CD14-positive monocyte (primary cell): ENCODE results near the gene PAAF1. TPM values are rescaled to one million over a fixed set of nuclear protein-coding genes. Genes with fewer than 3 reads are reported as not detected.

Experiments
- DNase-seq, 3 donors: peaks; one replicate each; pipeline ENCODE4 v3.0.0-alpha.2; 2011 to 2022
- H2AFZ ChIP-seq: 2 replicates; pipeline ENCODE4 v1.6.0; 2012; ENCODE audit warnings: mild to moderate bottlenecking, low read depth, low read length, inconsistent platforms; ENCODE audit not compliant: insufficient read depth, poor library complexity, severe bottlenecking
- H3K27ac ChIP-seq, 2 donors: 1 replicate in 1 of 2; 2 replicates in 1 of 2; pipeline ENCODE4 v1.5.1; 2012 to 2013; ENCODE audit warnings: low read length in 2 of 2, control low read depth in 1 of 2, inconsistent platforms in 1 of 2, low read depth in 1 of 2, mild to moderate bottlenecking in 1 of 2
- H3K27me3 ChIP-seq, 2 donors: one replicate each; pipeline versions ENCODE4 v1.6.0 to v1.6.1; 2011 to 2013; ENCODE audit warnings: low read length in 2 of 2; ENCODE audit not compliant: control insufficient read depth in 2 of 2, insufficient read depth in 2 of 2
- H3K36me3 ChIP-seq, 2 donors: replicated peaks in 1 of 2; 1 replicate in 1 of 2; 2 replicates in 1 of 2; pipeline versions ENCODE4 v1.5.1 to v1.6.1; 2012 to 2013; ENCODE audit warnings: low read length in 2 of 2, control low read depth in 1 of 2, inconsistent platforms in 1 of 2, mild to moderate bottlenecking in 1 of 2; ENCODE audit not compliant: insufficient read depth in 2 of 2, control insufficient read depth in 1 of 2
- H3K4me1 ChIP-seq, 2 donors: 1 replicate in 1 of 2; 2 replicates in 1 of 2; pipeline versions ENCODE4 v1.5.1 to v1.6.1; 2012 to 2013; ENCODE audit warnings: low read length in 2 of 2, control low read depth in 1 of 2, inconsistent platforms in 1 of 2, mild to moderate bottlenecking in 1 of 2, moderate library complexity in 1 of 2; ENCODE audit not compliant: insufficient read depth in 2 of 2, control insufficient read depth in 1 of 2
- H3K4me2 ChIP-seq: replicated peaks from 2 replicates; pipeline ENCODE3; 2012; ENCODE audit warnings: low read length, moderate library complexity, mild to moderate bottlenecking; ENCODE audit not compliant: poor library complexity, severe bottlenecking; ENCODE audit errors: extremely low read depth
- H3K4me3 ChIP-seq, 3 experiments: fragments of 200-600 bp in 1 of 3; sonication (generic) in 1 of 3; replicated peaks in 1 of 3; 1 replicate in 2 of 3; 2 replicates in 1 of 3; pipeline ENCODE4 v1.5.1; 2011 to 2013; ENCODE audit warnings: low read length in 3 of 3, mild to moderate bottlenecking in 3 of 3, control low read depth in 2 of 3, low read depth in 2 of 3, inconsistent platforms in 1 of 3, moderate library complexity in 1 of 3
- H3K79me2 ChIP-seq: 2 replicates; pipeline ENCODE4 v1.6.0; 2012; ENCODE audit warnings: mild to moderate bottlenecking, control low read depth, inconsistent platforms, low read length, moderate library complexity; ENCODE audit not compliant: insufficient read depth
- H3K9ac ChIP-seq: 2 replicates; pipeline ENCODE4 v1.6.0; 2017; ENCODE audit warnings: low read length, mild to moderate bottlenecking; ENCODE audit not compliant: insufficient read depth, poor library complexity, severe bottlenecking
- H3K9me3 ChIP-seq, 2 donors: replicated peaks in 1 of 2; 1 replicate in 1 of 2; 2 replicates in 1 of 2; pipeline versions ENCODE4 v1.5.1 to v1.6.1; 2012 to 2013; ENCODE audit warnings: low read length in 2 of 2, control low read depth in 1 of 2; ENCODE audit not compliant: control insufficient read depth in 1 of 2, insufficient read depth in 1 of 2
- H4K20me1 ChIP-seq: 2 replicates; pipeline ENCODE4 v1.6.0; 2012; ENCODE audit warnings: mild to moderate bottlenecking, low read length, control low read depth, moderate library complexity; ENCODE audit not compliant: insufficient read depth
- H3K27ac Mint-ChIP-seq, 7 donors: one replicate each; pipeline ENCODE4 v1.8.0; 2020; ENCODE audit warnings: mild to moderate bottlenecking in 7 of 7, mixed read lengths in 7 of 7, moderate library complexity in 6 of 7, inconsistent platforms in 2 of 7
- H3K27me3 Mint-ChIP-seq, 3 donors: one replicate each; pipeline ENCODE4 v1.8.0; 2021 to 2022; ENCODE audit warnings: low read depth in 3 of 3, mild to moderate bottlenecking in 3 of 3, mixed read lengths in 3 of 3, moderate library complexity in 3 of 3, inconsistent platforms in 1 of 3
- H3K36me3 Mint-ChIP-seq, 2 donors: one replicate each; pipeline ENCODE4 v1.8.0; 2020; ENCODE audit warnings: mixed read lengths in 2 of 2, inconsistent platforms in 1 of 2, mild to moderate bottlenecking in 1 of 2
- H3K4me1 Mint-ChIP-seq: one replicate; pipeline ENCODE4 v1.8.0; 2020; ENCODE audit warnings: mild to moderate bottlenecking, mixed read lengths
- H3K4me3 Mint-ChIP-seq, 2 donors: one replicate each; pipeline ENCODE4 v1.8.0; 2020; ENCODE audit warnings: mild to moderate bottlenecking in 2 of 2, mixed read lengths in 2 of 2, moderate library complexity in 1 of 2
- H3K9me3 Mint-ChIP-seq, 7 donors: one replicate each; pipeline ENCODE4 v1.8.0; 2020 to 2022; ENCODE audit warnings: mixed read lengths in 7 of 7, mild to moderate bottlenecking in 6 of 7, moderate library complexity in 6 of 7, inconsistent platforms in 2 of 7
- CTCF ChIP-seq: fragments of 200-600 bp; IDR thresholded peaks from one replicate; pipeline ENCODE4 v1.8.0; 2022; ENCODE audit warnings: antibody characterized with exemption, mild to moderate bottlenecking
- whole genome bisulfite sequencing: methylation state at CpG from one replicate; pipeline ENCODE4 v1.1.5; 2013; ENCODE audit warnings: missing lambda C conversion rate; ENCODE audit not compliant: insufficient coverage; 5-methylcytosine and 5-hydroxymethylcytosine counted together
- intact Hi-C, 2 donors: fragments of 100-400 bp; cut with micrococcal nuclease; formaldehyde crosslinking; loops; one replicate each; pipeline versions ENCODE4 v1.15.0 to v1.15.1; 2023
- polyA plus RNA-seq, 3 donors: library from polyadenylated mRNA; depleted of rRNA in 1 of 3; unstranded in 2 of 3; stranded (reverse) in 1 of 3; fragments of 300-500 nt in 2 of 3; fragments of >200 nt in 1 of 3; fragmentation: Illumina TruSeq in 2 of 3; gene quantifications; 1 replicate in 2 of 3; 2 replicates in 1 of 3; pipeline ENCODE4 v1.2.3, GENCODE V29; 2012 to 2021

Gene PAAF1
- polyA plus RNA-seq, 3 donors, result 12.0 to 13.7 (median 12.9) TPM

GRCh38 chr11:73833067-73833466, 43.7 kb upstream of the PAAF1 start:
- Mint-ChIP-seq H3K27me3 (no peaks in the 10 kb centered on the region), H3K4me3 (no peak overlapping the region), H3K4me1 (peaks cover 5% of the 10 kb centered on the region), H3K9me3 (peaks cover 0 to 2% (median 0%) of the 10 kb centered on the region in 7 donors), H3K36me3 (peaks cover 36 to 51% of the 10 kb centered on the region in 2 donors), H3K27ac (no peak overlapping the region)
- no peaks in the 10 kb centered on the region for H3K4me1 ChIP-seq
- intact Hi-C loops, result no loop called here
- no peaks in the 10 kb centered on the region for H3K27me3 ChIP-seq
- no peak overlapping the region for H3K4me3 ChIP-seq
- no peaks in the 10 kb centered on the region for H4K20me1 ChIP-seq
- H2AFZ ChIP-seq, result no peak overlapping the region
- H3K27ac ChIP-seq, result no peak overlapping the region
- no peaks in the 10 kb centered on the region for H3K79me2 ChIP-seq
- WGBS, result no CpG with 5 or more reads among the region's 2 CpGs
- H3K9me3 ChIP-seq, result no peaks in the 10 kb centered on the region
- no peak overlapping the region for H3K9ac ChIP-seq
- no peak overlapping the region for H3K4me2 ChIP-seq
- TF ChIP-seq CTCF, result no peak
- H3K36me3 ChIP-seq, result peaks cover 21 to 50% of the 10 kb centered on the region in 2 donors
- DNase-seq, result no peak

GRCh38 chr11:73838443-73839122, 38.2 kb upstream of the PAAF1 start:
- no peak overlapping the region for H3K27ac ChIP-seq
- Mint-ChIP-seq H3K27ac (peak overlapping the region in 1 of 7 donors; percentile 35), H3K9me3 (no peaks in the 10 kb centered on the region), H3K27me3 (no peaks in the 10 kb centered on the region), H3K4me1 (peaks cover 5% of the 10 kb centered on the region), H3K4me3 (no peak overlapping the region), H3K36me3 (peaks cover 34 to 36% of the 10 kb centered on the region in 2 donors)
- H3K9me3 ChIP-seq, result no peaks in the 10 kb centered on the region
- intact Hi-C loops, result no loop called here
- no peak overlapping the region for H3K9ac ChIP-seq
- no peak overlapping the region for H3K4me2 ChIP-seq
- no peaks in the 10 kb centered on the region for H4K20me1 ChIP-seq
- no peaks in the 10 kb centered on the region for H3K4me1 ChIP-seq
- no peaks in the 10 kb centered on the region for H3K27me3 ChIP-seq
- no peak overlapping the region for H3K4me3 ChIP-seq
- no peak for TF ChIP-seq CTCF
- peaks cover 12 to 46% of the 10 kb centered on the region in 2 donors for H3K36me3 ChIP-seq
- H2AFZ ChIP-seq, result no peak overlapping the region
- H3K79me2 ChIP-seq, result no peaks in the 10 kb centered on the region
- WGBS, result 100% methylated on average over 2 of the region's 3 CpGs
- no peak for DNase-seq
